HG03575 (cell line): Measurements from ENCODE around the gene CTDSPL.
"Not testable (repeated sequence)": the region's sequence is repeated elsewhere in the genome, so short reads cannot be mapped to it uniquely, and the experiment has no call there.

Experiments
- ATAC-seq: cut with Tn5 transposase; IDR thresholded peaks from one replicate; pipeline ENCODE4 v1.9.1; 2021; ENCODE audit not compliant: unreplicated experiment, insufficient number of reproducible peaks, low FRiP score; ENCODE audit errors: extremely low read depth

The CTDSPL gene, protein sequence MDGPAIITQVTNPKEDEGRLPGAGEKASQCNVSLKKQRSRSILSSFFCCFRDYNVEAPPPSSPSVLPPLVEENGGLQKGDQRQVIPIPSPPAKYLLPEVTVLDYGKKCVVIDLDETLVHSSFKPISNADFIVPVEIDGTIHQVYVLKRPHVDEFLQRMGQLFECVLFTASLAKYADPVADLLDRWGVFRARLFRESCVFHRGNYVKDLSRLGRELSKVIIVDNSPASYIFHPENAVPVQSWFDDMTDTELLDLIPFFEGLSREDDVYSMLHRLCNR

DNA sequence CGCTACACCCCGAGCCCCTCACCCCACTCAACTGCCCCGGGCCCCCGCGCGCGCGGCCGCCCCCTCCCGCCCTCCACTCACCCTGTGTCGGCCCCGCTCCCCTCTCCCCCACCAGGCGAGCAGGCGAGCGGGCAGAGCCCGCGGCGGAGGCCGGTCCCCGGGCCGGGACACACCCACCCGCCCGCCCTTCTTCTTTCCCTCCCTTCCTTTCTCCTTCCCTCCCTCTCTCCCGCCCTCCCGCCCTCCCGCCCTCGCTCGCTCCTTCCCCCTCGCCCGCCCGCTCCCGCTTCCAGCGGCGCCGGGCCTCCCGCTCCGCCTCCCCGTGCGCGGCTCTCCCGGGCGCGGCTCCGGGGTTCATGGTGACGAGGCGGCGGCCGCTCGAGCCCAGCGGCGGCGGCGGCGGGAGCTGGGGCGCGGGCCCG is at the start of gene CTDSPL:
Gene CTDSPL, plus strand, starts transcription at position 261 of the 422 bp plus-strand sequence. CDS start 320 bp downstream, outside the sequence.
- no peak for ATAC-seq

DNA sequence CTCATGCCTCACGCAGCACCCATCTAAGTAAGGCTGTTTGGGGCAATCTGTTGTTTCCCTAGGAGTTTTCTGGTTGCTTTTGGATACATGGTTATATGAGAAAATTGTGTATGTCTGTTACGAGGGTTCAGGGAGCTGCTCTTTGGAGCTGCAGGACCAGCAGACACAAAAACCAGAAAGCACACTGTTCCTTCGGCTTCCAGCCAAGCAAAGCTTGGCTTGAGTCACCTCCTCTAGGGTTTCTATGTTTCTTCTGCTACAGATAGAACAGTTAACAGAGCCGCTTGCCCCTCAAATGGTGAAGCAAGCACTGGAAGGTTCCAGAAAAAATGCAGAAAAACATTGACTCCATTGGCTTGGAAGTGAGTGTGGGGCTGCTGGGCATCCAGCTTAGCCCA is 49.2 kb upstream of the CTDSPL start:
- ATAC-seq = no peak

DNA sequence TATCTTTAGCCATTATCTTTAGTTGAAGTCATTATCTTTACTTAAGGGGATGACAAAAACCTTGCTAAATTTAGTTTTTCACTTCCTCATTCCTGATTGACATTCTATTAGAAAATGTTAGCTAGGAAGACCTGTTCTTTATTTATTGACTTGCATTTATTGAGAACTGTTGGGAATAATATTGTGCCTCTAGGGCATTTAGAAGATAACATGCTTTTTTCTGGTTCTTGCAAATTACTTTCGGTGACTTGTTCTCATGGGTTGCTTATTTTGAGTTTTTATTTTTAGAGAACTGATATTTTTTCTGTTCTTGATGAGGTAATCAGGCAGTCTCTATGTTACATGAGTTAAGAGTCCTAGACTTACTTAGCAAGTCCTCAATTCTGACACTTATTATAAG is 48.3 kb upstream of the CTDSPL start:
- ATAC-seq = no peak

DNA sequence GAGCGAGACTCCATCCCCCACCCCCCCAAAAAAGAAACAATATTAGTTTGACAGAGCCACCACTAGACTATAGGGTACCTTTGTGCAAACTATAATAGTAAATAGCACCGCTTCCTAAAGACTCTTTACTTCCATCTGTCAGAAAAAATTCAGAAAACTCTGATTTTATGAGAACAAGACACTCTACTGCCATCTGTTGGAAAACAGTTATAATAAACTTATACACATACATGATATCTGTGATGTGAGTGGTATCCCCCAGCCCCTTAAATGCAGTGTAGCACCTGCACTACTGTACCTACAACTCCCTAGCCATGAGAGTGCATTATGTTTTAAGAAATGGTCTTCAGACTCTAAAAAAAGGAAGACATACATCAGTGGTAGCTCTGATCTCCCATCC is 47.1 kb upstream of the CTDSPL start:
- ATAC-seq = no peak

DNA sequence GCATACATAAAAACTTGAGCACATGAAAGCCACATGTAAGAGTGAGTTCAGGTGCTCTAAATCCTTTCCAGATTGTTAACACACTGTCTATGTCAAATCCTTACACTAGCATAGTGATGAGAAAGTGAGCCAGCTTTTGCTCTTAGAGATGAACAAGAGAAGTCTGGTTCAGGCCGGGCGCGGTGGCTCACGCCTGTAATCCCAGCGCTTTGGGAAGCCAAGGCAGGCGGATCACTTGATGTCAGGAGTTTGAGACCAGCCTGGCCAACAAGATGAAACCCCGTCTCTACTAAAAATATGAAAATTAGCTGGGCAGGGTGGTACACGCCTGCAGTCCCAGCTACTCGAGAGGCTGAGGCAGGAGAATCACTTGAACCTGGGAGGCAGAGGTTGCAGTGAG is 46.5 kb upstream of the CTDSPL start:
- ATAC-seq = not testable (repeated sequence)

DNA sequence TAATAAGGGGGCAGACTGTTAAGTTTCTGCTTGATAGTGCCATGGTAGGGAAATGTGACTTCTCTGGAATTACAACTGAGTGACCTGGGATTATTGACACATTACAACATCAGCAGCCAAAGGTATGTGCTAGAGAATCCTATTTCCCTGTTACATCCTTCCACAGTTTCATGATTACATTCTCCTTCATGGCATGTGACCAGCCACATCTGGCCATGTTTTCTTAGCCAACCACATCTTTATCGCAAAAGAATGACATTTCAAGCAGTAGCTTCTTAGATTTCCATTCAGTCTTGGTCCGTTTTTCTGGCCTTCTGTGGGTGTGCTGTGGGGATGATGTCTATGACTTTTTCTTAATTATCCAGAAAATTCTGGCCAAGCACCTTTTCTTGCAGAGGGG is 45.4 kb upstream of the CTDSPL start:
- ATAC-seq = no peak

DNA sequence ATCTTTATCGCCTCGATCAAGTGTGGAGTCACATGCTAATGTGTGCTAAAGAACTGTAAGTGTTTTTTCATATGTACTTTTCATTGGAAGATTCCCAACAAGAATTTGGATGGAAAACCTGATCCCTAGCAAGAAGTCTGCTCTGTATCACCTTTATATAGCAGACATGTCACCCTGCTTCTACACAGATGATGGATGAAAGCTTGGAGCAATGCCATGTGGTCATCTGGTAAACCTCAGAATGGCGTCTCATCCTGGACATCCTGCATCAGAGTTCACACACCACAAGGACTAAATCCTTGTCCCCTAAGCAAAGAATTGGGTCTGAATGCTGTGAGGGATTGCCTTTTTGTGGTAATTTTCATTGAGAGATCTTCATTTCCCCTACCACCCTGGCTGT is 42.1 kb upstream of the CTDSPL start:
- ATAC-seq = no peak

DNA sequence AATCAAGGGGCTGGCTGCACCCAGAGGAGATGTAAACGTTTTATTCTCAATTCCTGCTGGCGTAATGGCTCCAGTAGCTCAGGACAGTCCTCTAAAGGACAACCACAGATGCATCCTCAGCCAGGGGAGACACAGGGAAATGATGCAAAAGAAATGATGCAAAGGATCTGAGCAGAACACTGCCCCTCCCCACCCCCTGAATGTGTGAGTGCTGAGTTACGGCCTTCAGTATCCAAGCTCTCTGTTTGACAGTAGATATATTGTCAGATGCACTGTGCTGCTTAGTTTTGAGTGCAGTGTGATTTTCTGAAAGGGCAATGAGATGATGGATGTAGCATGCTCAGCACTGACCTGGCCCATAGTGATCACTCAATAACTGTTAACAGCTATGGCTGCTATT is 41.4 kb upstream of the CTDSPL start:
- no peak for ATAC-seq

DNA sequence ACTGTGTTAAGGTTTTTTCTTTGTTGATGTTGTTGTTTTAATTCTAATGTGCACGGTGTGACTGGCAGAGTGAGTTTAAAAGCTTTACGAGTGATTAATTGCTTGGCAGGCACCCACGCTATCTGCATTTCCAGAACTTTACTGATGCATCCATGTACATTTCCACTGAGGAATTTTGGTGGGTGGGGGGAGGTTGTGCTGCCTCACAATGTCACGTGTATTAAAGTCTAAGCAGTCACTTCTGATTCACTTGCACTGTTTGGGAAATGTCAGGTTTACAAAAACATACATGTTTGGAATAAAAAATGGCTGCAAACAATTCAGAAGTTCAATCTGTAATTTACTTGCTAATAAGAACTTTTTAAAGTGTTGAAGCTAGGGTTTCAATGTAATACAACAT is 38.5 kb upstream of the CTDSPL start:
- no peak for ATAC-seq

DNA sequence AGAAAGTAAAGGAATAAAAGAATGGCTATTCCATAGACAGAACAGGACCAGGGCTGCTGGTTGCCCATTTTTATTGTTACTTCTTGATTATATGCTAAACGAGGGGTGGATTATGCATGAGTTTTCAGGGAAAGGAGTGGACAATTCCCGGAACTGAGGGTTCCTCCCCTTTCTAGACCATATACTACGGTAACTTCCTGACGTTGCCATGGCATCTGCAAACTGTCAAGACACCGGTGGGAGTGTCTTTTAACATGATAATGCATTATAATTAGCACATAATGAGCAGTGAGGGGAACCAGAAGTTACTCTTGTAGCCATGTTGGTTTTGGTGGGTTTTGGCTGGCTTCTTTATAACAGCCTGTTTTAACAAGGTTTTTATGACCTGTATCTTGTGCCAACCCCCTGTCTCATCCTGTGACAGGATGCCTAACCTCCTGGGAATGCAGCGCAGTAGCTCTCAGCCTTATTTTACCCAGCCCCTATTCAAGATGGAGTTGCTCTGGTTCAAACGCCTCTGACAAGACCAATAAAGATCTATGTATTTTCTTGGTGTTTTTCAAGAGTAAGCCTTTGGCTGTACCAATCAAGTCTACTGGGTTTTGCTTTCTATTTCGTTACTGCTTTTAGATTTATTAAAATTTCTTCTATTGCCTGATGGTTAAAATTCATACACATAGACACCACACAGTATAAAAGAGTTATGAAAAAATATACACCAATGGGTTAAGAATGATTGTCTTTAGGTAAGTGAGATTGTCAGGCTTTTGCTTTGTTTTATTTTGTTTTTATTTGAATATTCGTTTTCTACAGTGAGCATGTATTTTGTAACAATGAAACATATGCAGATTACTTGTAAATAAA is 37.4 kb upstream of the CTDSPL start:
- ATAC-seq = no peak

DNA sequence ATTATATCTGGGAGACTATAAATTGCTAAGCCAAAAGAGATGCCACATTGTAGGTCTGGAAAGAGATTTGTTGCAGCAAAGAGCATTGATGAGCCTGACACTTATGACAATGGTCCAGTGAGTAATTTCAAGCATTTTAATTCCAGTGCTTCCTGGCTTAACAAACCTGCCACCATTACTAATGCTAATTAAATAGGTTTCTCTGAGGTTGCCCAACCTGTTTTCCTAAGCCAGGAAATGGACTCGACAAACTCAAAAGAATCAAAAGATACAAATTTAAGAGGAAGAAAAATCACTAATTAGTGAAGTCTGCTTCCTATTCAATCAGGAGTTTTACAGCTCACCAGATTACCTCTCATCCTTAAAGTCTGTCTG is 36.7 kb upstream of the CTDSPL start:
- ATAC-seq = no peak

DNA sequence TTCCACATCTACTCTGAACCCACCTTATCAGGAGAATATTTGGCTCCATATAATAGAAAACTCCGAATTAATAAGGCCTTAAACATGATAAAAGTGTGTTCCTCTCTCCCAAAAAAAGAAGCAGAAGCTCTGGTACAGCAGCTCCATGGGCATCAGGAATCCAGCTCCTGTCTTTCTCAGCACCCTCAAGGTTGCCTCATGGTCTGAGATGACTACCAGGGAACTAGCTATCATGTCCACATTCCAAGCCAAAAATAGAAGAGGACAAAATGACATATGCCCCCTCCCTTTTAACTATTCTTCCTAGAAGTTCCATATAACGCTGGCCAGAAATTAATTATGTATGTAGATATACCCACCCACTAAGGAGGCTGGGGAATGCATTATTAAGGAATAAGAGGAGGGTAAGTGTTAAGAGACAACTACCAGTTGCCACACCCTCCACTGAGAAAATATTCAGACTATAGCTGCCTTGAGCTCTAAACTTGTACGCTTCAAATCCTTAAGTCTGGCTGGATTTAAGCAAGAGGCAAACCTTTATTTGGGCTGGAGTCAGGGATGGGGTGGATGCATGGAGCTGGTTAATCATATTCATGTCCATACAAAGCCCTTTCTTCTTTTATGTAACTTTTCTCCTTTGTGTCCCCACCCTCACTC is 35.8 kb upstream of the CTDSPL start:
- ATAC-seq = no peak

DNA sequence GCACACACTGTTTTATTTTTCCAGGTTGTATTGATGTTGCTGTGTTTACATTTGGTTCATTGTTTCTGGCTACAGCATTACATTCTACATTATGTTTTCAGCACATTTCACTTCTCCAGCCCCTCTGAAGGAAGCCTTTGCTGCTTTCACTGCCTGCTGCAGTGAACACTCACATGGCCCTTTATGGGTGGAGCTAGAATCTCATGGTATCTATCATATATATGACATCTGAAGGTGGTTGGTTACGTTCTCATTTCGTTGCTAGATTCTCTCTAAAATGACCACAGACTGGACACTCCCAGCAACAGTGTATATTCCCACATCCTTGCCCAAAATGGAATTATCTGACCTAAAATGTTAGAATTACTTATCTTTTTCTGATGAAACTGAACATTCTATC is 35.2 kb upstream of the CTDSPL start:
- no peak for ATAC-seq

DNA sequence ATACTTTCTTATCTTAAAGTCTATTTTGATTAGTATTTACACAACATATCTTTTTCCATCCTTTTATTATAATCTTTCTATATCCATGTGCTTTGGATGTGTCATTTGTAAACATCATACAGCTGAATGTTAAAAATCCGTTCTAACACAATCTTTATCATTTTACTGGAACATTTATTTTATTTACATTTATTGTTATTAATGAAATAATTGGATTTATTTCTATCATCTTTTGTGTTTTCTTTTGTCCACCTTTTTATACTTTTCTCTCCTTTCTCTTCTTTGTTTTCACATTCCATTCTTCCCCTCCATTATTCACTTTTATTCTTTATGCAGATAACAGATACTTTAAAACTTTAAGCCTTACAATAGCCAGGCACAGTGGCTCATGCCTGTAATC is 34.7 kb upstream of the CTDSPL start:
- no peak for ATAC-seq

DNA sequence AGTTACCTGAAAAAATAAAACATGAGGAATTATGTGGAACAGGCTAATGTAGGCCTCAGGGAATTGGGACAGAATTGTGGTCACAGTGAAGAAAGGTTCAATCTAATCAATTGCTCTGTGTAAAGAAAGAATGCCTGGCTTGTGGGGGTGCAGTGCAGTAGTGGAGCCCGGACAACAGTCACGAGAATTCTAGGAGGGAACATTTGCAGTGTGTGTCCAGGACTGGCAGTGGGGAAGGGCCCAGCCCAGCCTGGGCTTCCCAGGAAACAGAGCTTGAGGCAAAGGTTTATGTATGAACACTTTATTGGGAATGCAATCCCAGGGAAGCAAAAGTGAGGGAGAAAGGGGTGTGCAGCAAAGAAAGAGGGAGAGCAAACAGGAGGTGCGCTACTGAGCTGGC is 29.2 kb upstream of the CTDSPL start:
- no peak for ATAC-seq

DNA sequence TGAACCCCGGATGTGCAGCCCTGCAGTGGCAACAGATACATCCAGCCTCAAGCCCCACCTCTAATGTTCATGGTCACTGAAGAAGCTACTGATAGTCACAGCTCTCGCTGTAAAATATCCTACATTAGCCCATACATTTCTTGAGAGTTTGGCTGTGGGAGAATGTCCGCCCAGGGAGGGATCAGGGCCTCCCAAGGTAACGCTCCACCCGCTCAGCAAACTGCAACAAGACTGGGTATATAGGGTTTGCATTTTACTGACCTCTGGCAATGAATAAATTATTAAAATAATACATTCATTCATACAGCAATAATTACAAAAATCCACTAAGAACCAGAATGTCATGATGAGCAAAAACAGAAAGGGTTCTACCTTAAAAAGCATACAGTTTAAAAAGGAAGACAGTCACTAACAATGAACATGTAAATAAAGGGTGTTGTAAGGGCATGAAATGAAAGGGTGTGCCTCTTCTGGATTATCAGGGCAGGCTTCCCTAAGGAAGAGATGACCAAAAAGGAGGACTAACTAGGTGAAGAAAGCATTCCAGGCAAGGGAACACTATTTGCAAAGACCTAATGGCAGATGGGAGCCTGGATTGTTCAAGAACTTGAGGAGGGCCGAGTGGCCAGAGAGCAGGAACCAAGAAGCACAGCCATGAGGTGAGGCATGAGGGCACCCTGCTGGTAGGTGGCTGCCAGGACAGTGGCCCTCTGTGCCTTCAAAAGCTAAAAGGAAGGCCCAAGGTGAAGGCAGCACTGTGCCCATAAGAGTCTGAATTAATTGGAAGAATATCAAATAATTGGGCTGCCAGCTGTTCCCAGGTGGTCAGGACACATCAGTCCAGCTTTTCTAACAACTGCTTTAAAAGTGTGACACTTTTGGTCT is 28.1 kb upstream of the CTDSPL start:
- no peak for ATAC-seq

DNA sequence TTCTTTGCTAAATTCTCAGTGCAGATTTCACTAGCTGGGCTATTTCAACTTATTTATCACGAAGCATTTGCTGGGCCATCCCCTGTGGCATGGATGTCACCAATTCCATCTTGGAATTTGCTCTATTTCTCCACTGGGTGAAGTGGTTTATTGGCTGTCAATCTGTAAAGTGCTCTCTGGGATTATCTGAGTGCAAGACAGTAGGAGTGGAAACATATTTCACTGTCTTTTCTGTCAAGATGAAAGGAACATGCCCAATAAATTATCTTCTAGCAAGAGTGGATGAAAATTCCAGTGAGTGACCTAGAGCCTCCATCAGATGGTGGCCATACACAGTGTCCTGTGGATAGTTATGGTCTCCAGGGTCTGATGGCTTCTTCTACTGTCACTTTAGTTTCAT is 25.1 kb upstream of the CTDSPL start:
- ATAC-seq = no peak

DNA sequence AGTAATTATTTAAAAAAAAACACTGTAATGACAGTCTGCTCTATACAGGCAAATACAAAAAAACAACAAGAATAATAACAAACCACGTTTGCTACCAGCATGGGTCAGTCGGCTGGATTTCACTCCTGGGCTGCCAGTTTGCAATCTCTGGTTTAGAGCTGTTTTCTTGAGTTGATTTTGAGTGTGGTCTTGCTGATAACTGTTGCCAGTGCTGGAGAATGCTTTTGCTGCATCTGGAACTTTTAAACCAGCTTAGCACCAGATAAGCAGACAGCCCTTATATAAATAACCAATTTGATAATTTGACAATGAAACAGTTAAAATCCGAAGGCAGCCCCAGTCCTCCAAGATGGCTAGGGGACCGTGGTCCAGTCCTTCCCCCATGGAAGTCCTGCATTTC is 14.0 kb upstream of the CTDSPL start:
- no peak for ATAC-seq
